ENCODE measurements around the gene RIC3. TPM values are rescaled to one million over a fixed set of nuclear protein-coding genes. Genes with fewer than 3 reads are reported as not detected.

The RIC3 gene
- total and polyA plus RNA-seq, 5 donors from 2014 or later: 1.5 to 23.8 (median 3.1) TPM

GRCh38 chr11:8066911-8067455 lies 101.8 kb downstream of the RIC3 start:
- Histone ChIP-seq H3K27me3 (ENCODE audit: control insufficient read depth, insufficient read depth, low read length) (no peaks in the 10 kb centered on the region), H3K4me3 (ENCODE audit: low read depth, low read length) (no peak overlapping the region), H3K27ac (ENCODE audit: insufficient read depth, low read length, poor library complexity, severe bottlenecking) (no peak overlapping the region), H3K4me1 (ENCODE audit: control insufficient read depth, insufficient read depth, low read length, poor library complexity, severe bottlenecking) (no peaks in the 10 kb centered on the region), H3K36me3 (ENCODE audit: control insufficient read depth, insufficient read depth, low read length) (no peaks in the 10 kb centered on the region), H3K9me3 (ENCODE audit: control insufficient read depth in 2 of 2, low read length in 2 of 2) (no peaks in the 10 kb centered on the region)
- H3K9me3 Mint-ChIP-seq: peaks cover 0 to 1% (median 0%) of the 10 kb centered on the region in 7 donors
- no peak overlapping the region for H3K27ac Mint-ChIP-seq
- H3K4me3 Mint-ChIP-seq: no peak overlapping the region
- no peaks in the 10 kb centered on the region for H3K4me1 Mint-ChIP-seq
- H3K27me3 Mint-ChIP-seq: peaks cover 16% of the 10 kb centered on the region
- no peak for DNase-seq
- no peaks in the 10 kb centered on the region for H3K36me3 Mint-ChIP-seq
- no peak for ATAC-seq (ENCODE audit: low read depth in 2 of 2)

DNA sequence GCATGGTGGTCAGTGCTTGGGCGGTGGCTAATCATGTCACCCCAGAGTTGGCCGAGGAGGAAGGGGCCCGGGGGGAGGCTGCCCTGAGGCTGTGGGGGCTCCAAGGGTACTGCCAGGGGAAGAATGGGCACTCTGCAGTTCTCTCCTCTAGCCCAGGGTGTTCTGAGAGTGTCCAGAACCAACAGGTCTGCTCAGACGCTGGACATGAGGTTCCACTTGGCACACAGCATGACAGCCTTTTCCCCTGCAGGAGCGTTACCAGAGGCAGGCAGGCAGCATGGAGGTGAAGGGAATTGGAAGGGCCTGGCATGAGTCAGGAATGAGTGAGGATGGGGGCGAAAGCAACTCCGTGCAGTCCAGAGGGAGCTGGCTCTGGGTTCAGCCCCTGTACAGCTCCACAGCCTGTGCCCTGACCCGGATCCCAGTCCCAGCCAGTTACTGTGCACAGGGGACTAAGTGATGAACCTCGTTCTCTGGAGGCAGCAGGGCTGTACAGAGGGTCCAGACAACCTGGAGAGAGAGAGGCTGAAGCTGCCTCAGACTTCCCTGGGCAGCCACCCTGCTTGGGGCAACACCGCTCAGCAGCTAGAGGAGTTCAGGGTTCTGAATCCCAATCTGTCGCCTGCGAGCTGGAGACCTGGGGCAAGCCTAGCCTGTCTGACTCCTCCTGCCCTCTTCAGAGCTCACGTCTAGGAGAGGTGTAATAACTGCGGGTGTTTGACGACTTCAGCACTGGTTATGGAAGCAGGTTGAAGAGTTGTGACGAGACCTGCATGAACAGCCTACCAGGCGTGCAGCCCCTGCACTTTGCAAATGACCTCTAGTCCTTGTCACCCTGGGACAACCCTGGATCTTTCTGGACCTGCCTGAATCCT lies 102.6 kb downstream of the RIC3 start:
- Histone ChIP-seq H3K27ac (ENCODE audit: insufficient read depth, low read length, poor library complexity, severe bottlenecking) (no peak overlapping the region), H3K36me3 (ENCODE audit: control insufficient read depth, insufficient read depth, low read length) (no peaks in the 10 kb centered on the region), H3K9me3 (ENCODE audit: control insufficient read depth in 2 of 2, low read length in 2 of 2) (no peaks in the 10 kb centered on the region), H3K4me1 (ENCODE audit: control insufficient read depth, insufficient read depth, low read length, poor library complexity, severe bottlenecking) (no peaks in the 10 kb centered on the region), H3K27me3 (ENCODE audit: control insufficient read depth, insufficient read depth, low read length) (no peaks in the 10 kb centered on the region), H3K4me3 (ENCODE audit: low read depth, low read length) (no peak overlapping the region)
- Mint-ChIP-seq H3K27ac (no peak overlapping the region), H3K4me1 (no peaks in the 10 kb centered on the region), H3K36me3 (no peaks in the 10 kb centered on the region), H3K27me3 (peaks cover 16% of the 10 kb centered on the region), H3K9me3 (no peaks in the 10 kb centered on the region), H3K4me3 (no peak overlapping the region)
- ATAC-seq (ENCODE audit: low read depth in 2 of 2) (no peak), DNase-seq (no peak)

DNA sequence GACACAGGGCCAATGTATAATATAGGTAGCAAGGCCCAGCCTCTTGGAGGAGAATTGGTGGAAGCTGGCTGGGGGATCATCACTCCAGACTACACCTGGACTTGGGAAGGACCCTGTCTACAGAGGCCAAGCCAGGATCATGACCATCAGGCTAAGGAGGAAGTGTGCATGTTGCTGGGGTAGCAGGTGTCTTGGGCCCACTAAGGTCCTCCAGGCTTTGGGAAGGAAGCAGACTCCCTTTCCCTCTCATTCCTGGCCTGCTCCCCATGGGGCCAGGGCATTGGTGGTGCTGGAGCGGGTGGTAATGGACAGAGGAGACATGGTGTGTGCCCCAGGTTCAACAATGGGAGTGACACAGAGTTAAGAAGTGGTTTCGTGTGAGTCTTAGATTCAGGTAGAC lies 103.8 kb downstream of the RIC3 start:
- no peak overlapping the region for H3K4me3 Mint-ChIP-seq
- H3K27ac ChIP-seq (ENCODE audit: insufficient read depth, low read length, poor library complexity, severe bottlenecking): no peak overlapping the region
- H3K9me3 Mint-ChIP-seq: no peaks in the 10 kb centered on the region
- peaks cover 10% of the 10 kb centered on the region for H3K27me3 Mint-ChIP-seq
- H3K4me1 Mint-ChIP-seq: no peaks in the 10 kb centered on the region
- no peaks in the 10 kb centered on the region for H3K36me3 Mint-ChIP-seq
- no peaks in the 10 kb centered on the region for H3K4me1 ChIP-seq (ENCODE audit: control insufficient read depth, insufficient read depth, low read length, poor library complexity, severe bottlenecking)
- H3K4me3 ChIP-seq (ENCODE audit: low read depth, low read length): no peak overlapping the region
- no peaks in the 10 kb centered on the region for H3K27me3 ChIP-seq (ENCODE audit: control insufficient read depth, insufficient read depth, low read length)
- H3K9me3 ChIP-seq (ENCODE audit: control insufficient read depth in 2 of 2, low read length in 2 of 2): no peaks in the 10 kb centered on the region
- DNase-seq: no peak
- ATAC-seq (ENCODE audit: low read depth in 2 of 2): no peak
- no peaks in the 10 kb centered on the region for H3K36me3 ChIP-seq (ENCODE audit: control insufficient read depth, insufficient read depth, low read length)
- H3K27ac Mint-ChIP-seq: no peak overlapping the region

- H3K9me3 Mint-ChIP-seq: no peaks in the 10 kb centered on the region
- Histone ChIP-seq H3K4me3 (ENCODE audit: low read depth, low read length) (no peak overlapping the region), H3K9me3 (ENCODE audit: control insufficient read depth in 2 of 2, low read length in 2 of 2) (no peaks in the 10 kb centered on the region), H3K27ac (ENCODE audit: insufficient read depth, low read length, poor library complexity, severe bottlenecking) (no peak overlapping the region), H3K36me3 (ENCODE audit: control insufficient read depth, insufficient read depth, low read length) (no peaks in the 10 kb centered on the region), H3K4me1 (ENCODE audit: control insufficient read depth, insufficient read depth, low read length, poor library complexity, severe bottlenecking) (no peaks in the 10 kb centered on the region), H3K27me3 (ENCODE audit: control insufficient read depth, insufficient read depth, low read length) (no peaks in the 10 kb centered on the region)
- DNase-seq: no peak
- H3K36me3 Mint-ChIP-seq: no peaks in the 10 kb centered on the region
- H3K4me3 Mint-ChIP-seq: no peak overlapping the region
- H3K4me1 Mint-ChIP-seq: peaks cover 0 to 1% (median 0%) of the 10 kb centered on the region in 4 donors
- no peak for ATAC-seq (ENCODE audit: low read depth in 2 of 2)
- H3K27me3 Mint-ChIP-seq: peaks cover 3% of the 10 kb centered on the region
- no peak overlapping the region for H3K27ac Mint-ChIP-seq
These were observed 105.5 kb downstream of the RIC3 start for GRCh38 chr11:8063324-8063723.

DNA sequence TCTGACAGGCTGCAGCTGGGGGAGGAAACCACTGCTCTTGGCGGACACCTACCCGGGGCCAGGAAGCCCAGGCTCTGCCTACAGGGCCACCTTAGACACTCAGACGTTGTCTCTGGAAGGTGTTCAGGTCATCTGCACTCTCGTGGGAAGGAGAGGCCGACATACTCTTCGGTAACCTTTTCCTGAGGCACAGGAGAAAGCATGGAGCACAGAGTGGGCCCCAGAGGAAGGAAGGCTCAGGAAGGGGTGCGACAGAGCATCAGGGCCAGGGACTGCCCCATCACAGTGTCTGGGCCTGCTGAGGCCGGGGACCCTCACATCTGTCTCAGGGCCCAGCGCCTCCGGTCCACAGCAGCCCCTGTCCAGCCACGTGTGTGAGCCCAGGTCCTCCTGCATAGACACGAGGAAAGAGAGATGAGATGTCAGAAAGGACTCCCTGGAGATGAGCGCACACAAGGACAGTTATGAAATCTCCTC lies 106.0 kb downstream of the RIC3 start:
- no peak for ATAC-seq (ENCODE audit: low read depth in 2 of 2)
- no peaks in the 10 kb centered on the region for H3K36me3 Mint-ChIP-seq

GRCh38 chr11:8061555-8062428 lies 107.0 kb downstream of the RIC3 start:
- no peak for DNase-seq
- Mint-ChIP-seq H3K9me3 (no peaks in the 10 kb centered on the region), H3K4me1 (peaks cover 0 to 3% (median 0%) of the 10 kb centered on the region in 4 donors)

More for the DNA sequence above, 106.0 kb downstream of the RIC3 start:
- Mint-ChIP-seq H3K4me3 (no peak overlapping the region), H3K27ac (no peak overlapping the region), H3K9me3 (no peaks in the 10 kb centered on the region), H3K27me3 (no peaks in the 10 kb centered on the region), H3K4me1 (peaks cover 0 to 3% (median 0%) of the 10 kb centered on the region in 4 donors)
- Histone ChIP-seq H3K9me3 (ENCODE audit: control insufficient read depth in 2 of 2, low read length in 2 of 2) (no peaks in the 10 kb centered on the region), H3K4me1 (ENCODE audit: control insufficient read depth, insufficient read depth, low read length, poor library complexity, severe bottlenecking) (no peaks in the 10 kb centered on the region), H3K36me3 (ENCODE audit: control insufficient read depth, insufficient read depth, low read length) (no peaks in the 10 kb centered on the region), H3K27ac (ENCODE audit: insufficient read depth, low read length, poor library complexity, severe bottlenecking) (no peak overlapping the region), H3K27me3 (ENCODE audit: control insufficient read depth, insufficient read depth, low read length) (no peaks in the 10 kb centered on the region), H3K4me3 (ENCODE audit: low read depth, low read length) (no peak overlapping the region)
- DNase-seq: no peak

GRCh38 chr11:8060801-8061554 lies 107.8 kb downstream of the RIC3 start:
- Mint-ChIP-seq H3K4me3 (no peak overlapping the region), H3K27me3 (no peaks in the 10 kb centered on the region)
- no peak for ATAC-seq (ENCODE audit: low read depth in 2 of 2)

More at GRCh38 chr11:8061555-8062428, 107.0 kb downstream of the RIC3 start:
- Histone ChIP-seq H3K4me1 (ENCODE audit: control insufficient read depth, insufficient read depth, low read length, poor library complexity, severe bottlenecking) (no peaks in the 10 kb centered on the region), H3K9me3 (ENCODE audit: control insufficient read depth in 2 of 2, low read length in 2 of 2) (no peaks in the 10 kb centered on the region), H3K27ac (ENCODE audit: insufficient read depth, low read length, poor library complexity, severe bottlenecking) (no peak overlapping the region), H3K36me3 (ENCODE audit: control insufficient read depth, insufficient read depth, low read length) (no peaks in the 10 kb centered on the region), H3K4me3 (ENCODE audit: low read depth, low read length) (no peak overlapping the region), H3K27me3 (ENCODE audit: control insufficient read depth, insufficient read depth, low read length) (no peaks in the 10 kb centered on the region)
- H3K4me3 Mint-ChIP-seq: no peak overlapping the region
- H3K36me3 Mint-ChIP-seq: no peaks in the 10 kb centered on the region
- no peak overlapping the region for H3K27ac Mint-ChIP-seq
- ATAC-seq (ENCODE audit: low read depth in 2 of 2): no peak
- no peaks in the 10 kb centered on the region for H3K27me3 Mint-ChIP-seq

More at GRCh38 chr11:8060801-8061554, 107.8 kb downstream of the RIC3 start:
- no peaks in the 10 kb centered on the region for H3K9me3 ChIP-seq (ENCODE audit: control insufficient read depth in 2 of 2, low read length in 2 of 2)
- H3K27ac ChIP-seq (ENCODE audit: insufficient read depth, low read length, poor library complexity, severe bottlenecking): no peak overlapping the region
- H3K36me3 ChIP-seq (ENCODE audit: control insufficient read depth, insufficient read depth, low read length): no peaks in the 10 kb centered on the region
- Mint-ChIP-seq H3K4me1 (peaks cover 0 to 3% (median 0%) of the 10 kb centered on the region in 4 donors), H3K27ac (no peak overlapping the region), H3K9me3 (no peaks in the 10 kb centered on the region), H3K36me3 (no peaks in the 10 kb centered on the region)
- no peaks in the 10 kb centered on the region for H3K4me1 ChIP-seq (ENCODE audit: control insufficient read depth, insufficient read depth, low read length, poor library complexity, severe bottlenecking)
- DNase-seq: no peak
- H3K4me3 ChIP-seq (ENCODE audit: low read depth, low read length): no peak overlapping the region
- no peaks in the 10 kb centered on the region for H3K27me3 ChIP-seq (ENCODE audit: control insufficient read depth, insufficient read depth, low read length)
